IPS DF 6.9 (cell line): Measurements from ENCODE around the gene CD2BP2.
A peak's percentile ranks its signal among the peaks of the same experiment; 100 is the strongest.
"Not testable (repeated sequence)": the region's sequence is repeated elsewhere in the genome, so short reads cannot be mapped to it uniquely, and the experiment has no call there.

ENCODE experiments used
- DNase-seq: peaks from one replicate; pipeline ENCODE4 v3.0.0-alpha.2; 2013; ENCODE audit warnings: low read depth, low spot score
- H3K27ac ChIP-seq: one replicate; pipeline ENCODE4 v1.5.1; 2013; ENCODE audit warnings: low read length, control low read depth
- H3K27me3 ChIP-seq: 2 replicates; pipeline ENCODE4 v1.6.1; 2013; ENCODE audit warnings: mild to moderate bottlenecking, low read length; ENCODE audit not compliant: control insufficient read depth, insufficient read depth
- H3K36me3 ChIP-seq: 2 replicates; pipeline ENCODE4 v1.6.1; 2013; ENCODE audit warnings: low read length; ENCODE audit not compliant: control insufficient read depth, insufficient read depth
- H3K4me1 ChIP-seq: 2 replicates; pipeline ENCODE4 v1.6.1; 2013; ENCODE audit warnings: low read length; ENCODE audit not compliant: control insufficient read depth, insufficient read depth
- H3K4me3 ChIP-seq: 2 replicates; pipeline ENCODE4 v1.5.1; 2013; ENCODE audit warnings: mild to moderate bottlenecking, low read length
- H3K9me3 ChIP-seq: 2 replicates; pipeline ENCODE4 v1.6.1; 2013; ENCODE audit warnings: low read length, inconsistent platforms; ENCODE audit not compliant: control insufficient read depth, insufficient read depth
- WGBS: extraction: QIAGEN DNeasy Blood & Tissue Kit; methylation state at CpG from one replicate; pipeline ENCODE4 v1.1.7; 2013; ENCODE audit warnings: mixed read lengths, missing lambda C conversion rate; ENCODE audit not compliant: insufficient read length, insufficient coverage; 5-methylcytosine and 5-hydroxymethylcytosine counted together

Gene CD2BP2

GRCh38 chr16:30342751-30343490, 12.2 kb downstream of the CD2BP2 start:
- Histone ChIP-seq H3K27me3 (no peaks in the 10 kb centered on the region), H3K9me3 (no peaks in the 10 kb centered on the region), H3K27ac (no peak overlapping the region), H3K4me3 (no peak overlapping the region), H3K36me3 (no peaks in the 10 kb centered on the region), H3K4me1 (no peaks in the 10 kb centered on the region)
- no peak for DNase-seq
- WGBS, result no CpG with 5 or more reads among the region's 32 CpGs

- not testable (repeated sequence) for H3K4me3 ChIP-seq, DNase-seq, H3K36me3 ChIP-seq, H3K27me3 ChIP-seq, H3K9me3 ChIP-seq, H3K27ac ChIP-seq, H3K4me1 ChIP-seq
- WGBS, result no CpG with 5 or more reads among the region's 8 CpGs
Measured at GRCh38 chr16:30341971-30342370, 13.1 kb downstream of the CD2BP2 start.

- Histone ChIP-seq H3K36me3 (no peaks in the 10 kb centered on the region), H3K4me1 (no peaks in the 10 kb centered on the region), H3K27ac (no peak overlapping the region), H3K27me3 (no peaks in the 10 kb centered on the region), H3K4me3 (no peak overlapping the region), H3K9me3 (no peaks in the 10 kb centered on the region)
- DNase-seq, result no peak
- WGBS, result no CpG with 5 or more reads among the region's 13 CpGs
Measured at GRCh38 chr16:30340621-30341020, 14.5 kb downstream of the CD2BP2 start.

GRCh38 chr16:30338715-30339114, 16.4 kb downstream of the CD2BP2 start:
- H3K4me1 ChIP-seq, H3K27ac ChIP-seq, H3K4me3 ChIP-seq, H3K36me3 ChIP-seq, H3K9me3 ChIP-seq, H3K27me3 ChIP-seq, DNase-seq: not testable (repeated sequence)
- WGBS, result no CpG with 5 or more reads among the region's 5 CpGs

GRCh38 chr16:30337964-30338357, 17.1 kb downstream of the CD2BP2 start:
- not testable (repeated sequence) for H3K4me1 ChIP-seq, DNase-seq, H3K27ac ChIP-seq, H3K4me3 ChIP-seq, H3K9me3 ChIP-seq, H3K27me3 ChIP-seq, H3K36me3 ChIP-seq
- no CpG with 5 or more reads among the region's 10 CpGs for WGBS

DNA sequence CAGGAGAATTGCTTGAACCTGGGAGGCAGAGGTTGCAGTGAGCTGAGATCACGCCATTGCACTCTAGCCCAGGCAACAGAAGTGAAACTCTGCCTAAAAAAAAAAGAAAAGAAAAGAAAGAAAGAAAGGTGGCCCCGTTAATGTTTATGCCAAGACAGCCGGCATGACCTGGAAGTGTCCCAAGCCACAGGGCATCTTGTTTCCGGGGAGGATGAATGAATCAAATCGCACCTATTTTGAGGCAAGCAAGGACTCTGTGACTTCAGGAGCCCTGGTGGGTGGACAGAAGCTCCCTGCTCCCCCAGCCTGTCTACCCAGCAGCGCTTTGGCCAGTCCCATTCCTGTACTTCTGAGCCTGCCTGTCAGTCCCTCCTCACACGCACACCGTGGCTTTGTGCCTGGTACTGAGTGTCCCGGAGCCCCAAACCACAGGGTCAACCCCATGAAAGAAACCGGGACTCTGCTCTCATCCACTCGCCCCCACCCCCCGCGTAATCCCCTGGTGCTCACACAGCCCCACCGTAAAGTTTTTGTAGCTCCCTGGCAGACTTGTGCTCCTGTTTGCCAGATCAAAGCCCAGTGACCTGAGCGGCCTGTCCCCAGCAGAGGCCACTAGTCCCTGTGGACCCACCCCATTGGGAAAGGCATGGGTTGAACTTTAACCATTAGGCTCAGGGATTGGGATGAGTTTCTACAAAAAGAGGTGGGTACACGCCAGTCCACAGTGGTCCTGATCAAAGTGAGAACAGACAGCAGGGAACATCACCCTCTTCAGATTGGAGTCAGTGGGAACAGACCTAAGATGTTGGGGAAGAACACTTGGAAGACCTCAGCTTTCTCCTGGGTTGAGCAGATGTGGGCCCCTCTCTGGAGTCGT, 19.3 kb downstream of the CD2BP2 start:
- no peak overlapping the region for H3K27ac ChIP-seq
- H3K27me3 ChIP-seq, result no peaks in the 10 kb centered on the region
- WGBS, result no CpG with 5 or more reads among the region's 17 CpGs
- no peak overlapping the region for H3K4me3 ChIP-seq
- no peaks in the 10 kb centered on the region for H3K36me3 ChIP-seq
- H3K4me1 ChIP-seq, result no peaks in the 10 kb centered on the region
- no peaks in the 10 kb centered on the region for H3K9me3 ChIP-seq
- no peak for DNase-seq

GRCh38 chr16:30335028-30335597, 20.0 kb downstream of the CD2BP2 start:
- not testable (repeated sequence) for H3K4me1 ChIP-seq, H3K9me3 ChIP-seq, DNase-seq, H3K27ac ChIP-seq, H3K27me3 ChIP-seq, H3K36me3 ChIP-seq
- no CpG with 5 or more reads among the region's 70 CpGs for WGBS
- H3K4me3 ChIP-seq, result peak overlapping the region; percentile 81

DNA sequence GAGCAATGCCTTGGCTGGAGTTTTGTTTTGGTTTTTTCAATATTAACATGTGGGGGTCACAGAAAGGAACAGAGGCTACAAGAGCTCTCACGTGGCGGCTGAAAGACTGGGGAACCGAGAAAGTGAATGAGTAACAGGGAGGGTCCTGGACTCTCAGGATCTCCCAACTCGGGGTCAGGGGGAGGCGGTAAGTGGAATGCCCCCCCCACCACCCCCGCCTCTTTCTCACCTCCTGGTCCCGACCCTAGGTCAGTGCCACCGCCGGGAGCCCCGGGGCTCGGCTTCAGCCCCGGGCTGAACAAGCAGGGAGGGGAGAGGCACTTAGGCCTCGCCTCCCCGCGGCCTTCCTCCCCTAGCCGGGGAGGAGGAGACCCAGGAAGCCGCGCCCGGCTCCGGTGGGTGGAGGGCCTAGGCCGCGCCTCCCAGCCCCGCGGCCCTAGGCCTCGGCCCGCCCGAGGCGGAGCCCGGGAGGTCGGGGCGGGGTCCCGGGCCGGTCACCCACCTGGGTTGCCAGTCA, 20.6 kb downstream of the CD2BP2 start:
- WGBS, result no CpG with 5 or more reads among the region's 33 CpGs
- H3K27me3 ChIP-seq, H3K9me3 ChIP-seq, H3K27ac ChIP-seq, H3K36me3 ChIP-seq, DNase-seq, H3K4me1 ChIP-seq: not testable (repeated sequence)
- H3K4me3 ChIP-seq, result peak overlapping the region; percentile 34; the same call in 1 of the 2 replicates

DNA sequence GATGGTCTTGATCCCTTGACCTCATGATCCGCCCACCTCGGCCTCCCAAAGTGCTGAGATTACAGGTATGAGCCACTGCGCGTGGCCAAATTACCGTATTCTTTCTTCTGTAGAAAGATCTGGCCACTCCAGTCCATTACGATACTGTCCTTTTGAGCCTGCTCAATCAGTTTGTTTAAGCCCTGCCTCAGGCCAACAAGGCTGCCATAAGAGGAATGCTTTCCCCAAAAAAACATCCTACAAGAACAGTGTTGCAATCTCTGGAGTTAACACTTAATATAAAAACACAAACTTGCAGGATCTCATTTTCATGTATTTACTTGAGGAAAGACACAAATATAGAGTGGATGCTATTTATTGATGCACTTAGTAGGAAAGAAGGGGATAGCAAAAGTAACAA, 30.9 kb downstream of the CD2BP2 start:
- H3K27me3 ChIP-seq, H3K4me3 ChIP-seq, H3K4me1 ChIP-seq, DNase-seq, H3K9me3 ChIP-seq, H3K36me3 ChIP-seq, H3K27ac ChIP-seq: not testable (repeated sequence)
- WGBS, result no CpG with 5 or more reads among the region's 6 CpGs

DNA sequence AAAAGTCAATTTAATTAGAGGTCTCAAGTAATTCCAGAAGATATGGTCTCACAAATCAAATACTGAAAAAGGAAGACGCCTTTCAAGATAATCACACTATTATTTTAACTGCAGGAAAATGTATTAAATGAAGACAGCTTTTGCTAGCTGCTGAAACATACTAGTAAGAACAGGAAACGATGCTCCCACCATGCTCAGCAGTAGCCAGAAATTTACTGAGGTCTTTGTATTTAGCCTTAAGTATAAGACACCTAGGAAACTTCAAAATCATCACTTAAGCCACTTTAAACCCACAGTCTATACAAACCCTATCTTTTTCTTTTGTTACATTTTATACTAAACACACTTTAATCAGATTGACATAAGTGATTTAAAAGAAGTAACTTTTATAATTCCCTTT, 36.5 kb downstream of the CD2BP2 start:
- WGBS, result no CpG with 5 or more reads among the region's 2 CpGs
- not testable (repeated sequence) for H3K36me3 ChIP-seq, DNase-seq

More for the DNA sequence above, 36.5 kb downstream of the CD2BP2 start:
- not testable (repeated sequence) for H3K4me1 ChIP-seq, H3K4me3 ChIP-seq, H3K27me3 ChIP-seq, H3K27ac ChIP-seq, H3K9me3 ChIP-seq
